HCT116 (cell line): ENCODE data around the gene CNTNAP2.

Experiments used
- CTCF ChIP-seq, 3 experiments: fragments of 200-600 bp in 1 of 3; sonication (generic) in 1 of 3; IDR thresholded peaks in 2 of 3; conservative IDR thresholded peaks in 1 of 3; 2 replicates each; pipeline ENCODE4 v1.5.1; 2012 to 2017; ENCODE audit warnings: low read depth in 2 of 3, low read length in 2 of 3, antibody characterized with exemption in 1 of 3, borderline replicate concordance in 1 of 3, control low read depth in 1 of 3, mild to moderate bottlenecking in 1 of 3, mixed read lengths in 1 of 3, mixed run types in 1 of 3, moderate library complexity in 1 of 3; ENCODE audit not compliant: insufficient read depth in 1 of 3
- EZH2 ChIP-seq: fragments of 200-600 bp; sonication (generic); IDR thresholded peaks from 2 replicates; pipeline ENCODE4 v1.6.1; 2017; ENCODE audit warnings: antibody characterized with exemption, mixed run types
- EZH2phosphoT487 ChIP-seq: fragments of 200-600 bp; IDR thresholded peaks from 2 replicates; pipeline ENCODE4 v1.6.1; 2018; ENCODE audit warnings: antibody characterized with exemption, borderline replicate concordance
- JUND ChIP-seq: IDR thresholded peaks from 2 replicates; pipeline ENCODE4 v1.6.1; 2012
- MAX ChIP-seq: IDR thresholded peaks from 2 replicates; pipeline ENCODE4 v1.6.1; 2012
- POLR2A ChIP-seq: IDR thresholded peaks from 2 replicates; pipeline ENCODE4 v1.7.0; 2011; ENCODE audit warnings: borderline replicate concordance; ENCODE audit not compliant: insufficient read depth, insufficient read length; ENCODE audit errors: extremely low read depth
- REST ChIP-seq: IDR thresholded peaks from 2 replicates; pipeline ENCODE4 v1.6.1; 2012; ENCODE audit warnings: low read depth
- SP1 ChIP-seq: IDR thresholded peaks from 2 replicates; pipeline ENCODE4 v1.6.1; 2012; ENCODE audit warnings: low read depth
- SRF ChIP-seq: IDR thresholded peaks from 2 replicates; pipeline ENCODE4 v1.6.1; 2012; ENCODE audit warnings: low read depth

GRCh38 chr7:147413557-147413870 lies 1296.9 kb downstream of the CNTNAP2 start:
- no peak for TF ChIP-seq POLR2A
- no peak for TF ChIP-seq EZH2phosphoT487
- TF ChIP-seq CTCF (IDR thresholded peaks at IDR 0.05 in 2 of 3, conservative IDR thresholded peaks at IDR 0.05 in 1 of 3; ENCODE audit: borderline replicate concordance in 1 of 3, insufficient read depth in 1 of 3, low read depth in 2 of 3, low read length in 2 of 3), result no peak
- no peak for TF ChIP-seq SP1
- no peak for TF ChIP-seq MAX
- no peak for TF ChIP-seq JUND
- TF ChIP-seq EZH2, result no peak
- no peak for TF ChIP-seq REST
- no peak for TF ChIP-seq SRF
